Measurements from ENCODE around the gene TMEM163. TPM values are rescaled to one million over a fixed set of nuclear protein-coding genes. Genes with fewer than 3 reads are reported as not detected.
A peak's percentile ranks its signal among the peaks of the same experiment; 100 is the strongest.

TMEM163 gene
- total RNA-seq, 1 donor from 2014 or later: 2.4 TPM

DNA sequence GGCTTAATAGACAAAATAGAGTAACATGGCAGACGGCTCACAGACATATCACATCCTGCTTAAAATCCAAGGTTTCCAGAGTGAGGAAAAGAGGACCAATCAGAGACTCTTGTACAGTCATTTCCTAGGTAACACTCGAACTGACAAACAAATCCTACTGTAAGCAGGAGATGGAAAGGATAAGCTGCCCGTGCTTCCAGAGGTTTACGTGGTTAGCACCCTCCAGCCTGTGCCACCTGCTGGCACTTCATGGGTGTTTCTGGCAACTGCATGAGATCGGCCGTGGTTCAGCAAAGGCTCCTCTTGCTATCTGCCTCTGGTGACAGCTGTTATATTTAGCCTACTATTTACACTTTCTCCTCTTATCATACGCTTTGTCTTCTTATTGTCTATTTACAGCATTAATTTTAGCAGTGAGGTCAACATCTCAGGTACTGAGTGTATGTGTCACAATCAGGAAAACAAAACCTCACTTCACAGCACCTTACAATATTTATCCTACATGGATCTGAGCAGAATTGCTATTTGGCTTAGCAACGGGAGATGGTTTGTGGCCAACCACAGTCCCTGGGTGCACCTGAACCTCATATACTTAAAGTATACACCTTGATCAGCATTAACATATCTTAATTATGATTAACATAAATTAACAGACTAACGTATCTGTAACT, 226.9 kb downstream of the TMEM163 start:
- H3K4me3 ChIP-seq (ENCODE audit: low read depth, low read length): no peak overlapping the region
- H3K27me3 ChIP-seq (ENCODE audit: control insufficient read depth, insufficient read depth, low read length): no peaks in the 10 kb centered on the region
- no peaks in the 10 kb centered on the region for H3K36me3 ChIP-seq (ENCODE audit: control insufficient read depth, insufficient read depth, low read length)
- TF ChIP-seq CTCF (IDR thresholded peaks at IDR 0.05; ENCODE audit: insufficient read depth, low read length, poor library complexity, severe bottlenecking): peak; percentile 39
- no peak for DNase-seq (ENCODE audit: low read depth)

DNA sequence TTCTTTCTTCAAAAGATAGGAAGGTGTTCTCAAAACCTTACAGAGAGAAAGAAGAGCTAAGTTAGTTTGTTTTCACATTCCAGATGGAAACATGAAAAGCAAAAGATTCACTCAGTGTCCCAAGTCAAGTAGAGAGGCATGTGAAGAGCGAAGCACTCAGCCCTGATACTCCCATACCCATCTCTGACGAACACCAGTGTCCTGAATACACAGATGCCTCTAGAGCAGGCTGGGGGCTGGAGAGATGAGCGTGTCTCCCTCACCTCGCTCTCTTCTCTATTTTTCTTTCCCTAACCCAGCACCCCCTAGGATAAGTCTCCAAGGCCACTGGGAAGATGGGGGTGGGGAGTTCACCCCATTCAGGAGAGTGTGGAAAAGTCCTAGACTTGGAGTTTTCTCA, 227.8 kb downstream of the TMEM163 start:
- Histone ChIP-seq H3K36me3 (ENCODE audit: control insufficient read depth, insufficient read depth, low read length) (no peaks in the 10 kb centered on the region), H3K4me3 (ENCODE audit: low read depth, low read length) (no peak overlapping the region), H3K27me3 (ENCODE audit: control insufficient read depth, insufficient read depth, low read length) (no peaks in the 10 kb centered on the region)
- TF ChIP-seq CTCF (IDR thresholded peaks at IDR 0.05; ENCODE audit: insufficient read depth, low read length, poor library complexity, severe bottlenecking): no peak
- DNase-seq (ENCODE audit: low read depth): no peak

- no peak for TF ChIP-seq CTCF (IDR thresholded peaks at IDR 0.05; ENCODE audit: insufficient read depth, low read length, poor library complexity, severe bottlenecking)
- no peaks in the 10 kb centered on the region for H3K27me3 ChIP-seq (ENCODE audit: control insufficient read depth, insufficient read depth, low read length)
- no peaks in the 10 kb centered on the region for H3K36me3 ChIP-seq (ENCODE audit: control insufficient read depth, insufficient read depth, low read length)
- H3K4me3 ChIP-seq (ENCODE audit: low read depth, low read length): no peak overlapping the region
- DNase-seq (ENCODE audit: low read depth): no peak
Observed at GRCh38 chr2:134490559-134490958, 228.2 kb downstream of the TMEM163 start.

DNA sequence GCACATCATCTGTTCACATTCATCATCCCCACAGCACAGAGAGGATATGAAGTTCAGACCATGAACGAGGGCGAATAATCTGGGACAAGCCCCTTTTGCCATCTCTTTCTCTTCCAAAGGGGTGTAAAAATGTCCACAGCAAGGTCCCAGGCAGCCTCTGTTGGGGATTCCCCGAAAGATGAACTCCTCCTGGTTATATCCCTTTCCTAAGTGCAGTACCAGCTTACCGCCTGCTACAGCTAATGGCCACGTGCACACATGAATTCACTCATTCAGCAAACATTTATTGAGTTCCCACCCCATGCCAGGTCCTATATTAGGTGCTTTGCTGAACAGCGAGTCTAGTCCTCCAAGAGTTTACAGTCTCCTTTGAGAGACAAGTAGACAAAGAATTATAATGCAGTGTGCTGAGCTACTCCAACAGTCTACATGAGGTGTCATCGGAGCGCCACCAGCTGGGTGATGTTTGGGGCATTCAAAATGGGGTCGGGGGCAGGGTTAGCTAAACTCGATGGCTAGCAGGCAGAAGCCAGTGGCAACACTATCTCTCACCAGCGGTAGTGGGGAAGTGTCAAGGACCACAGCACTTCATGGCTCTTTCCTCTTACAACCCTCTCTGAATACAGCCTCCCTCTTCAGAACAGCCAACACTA, 228.9 kb downstream of the TMEM163 start:
- Histone ChIP-seq H3K4me3 (ENCODE audit: low read depth, low read length) (no peak overlapping the region), H3K36me3 (ENCODE audit: control insufficient read depth, insufficient read depth, low read length) (no peaks in the 10 kb centered on the region), H3K27me3 (ENCODE audit: control insufficient read depth, insufficient read depth, low read length) (no peaks in the 10 kb centered on the region)
- no peak for TF ChIP-seq CTCF (IDR thresholded peaks at IDR 0.05; ENCODE audit: insufficient read depth, low read length, poor library complexity, severe bottlenecking)
- DNase-seq (ENCODE audit: low read depth): no peak

- no peak for TF ChIP-seq CTCF (IDR thresholded peaks at IDR 0.05; ENCODE audit: insufficient read depth, low read length, poor library complexity, severe bottlenecking)
- DNase-seq (ENCODE audit: low read depth): no peak
- Histone ChIP-seq H3K36me3 (ENCODE audit: control insufficient read depth, insufficient read depth, low read length) (no peaks in the 10 kb centered on the region), H3K4me3 (ENCODE audit: low read depth, low read length) (no peak overlapping the region), H3K27me3 (ENCODE audit: control insufficient read depth, insufficient read depth, low read length) (no peaks in the 10 kb centered on the region)
Observed at GRCh38 chr2:134482766-134483340, 235.9 kb downstream of the TMEM163 start.

Measured in kidney epithelial cell (primary cell).